IMR-90 (cell line): ENCODE measurements around the gene NPTX1. TPM values are rescaled to one million over a fixed set of nuclear protein-coding genes. Genes with fewer than 3 reads are reported as not detected.
A peak's percentile ranks its signal among the peaks of the same experiment; 100 is the strongest.

ENCODE experiments used
- ATAC-seq: fragments of 200-7000 bp; cut with Tn5 transposase; 2 replicates; pipeline ENCODE4 v1.9.1; 2020; ENCODE audit warnings: low read depth, mild to moderate bottlenecking, moderate library complexity
- BruUV-seq: library from RNA; stranded (reverse); fragments of 400-500 nt; replicated peaks from 2 replicates; lab custom pipeline; 2021; lab: Mats Ljungman, UMichigan
- CTCF ChIA-PET: fragments of 300-600 bp; formaldehyde crosslinking; extraction: SDS; loops from one replicate; lab custom pipeline; 2021; ENCODE audit warnings: antibody characterized with exemption; lab: Yijun Ruan, JAX
- POLR2A ChIA-PET: fragments of 300-600 bp; sonication (Branson Sonifier 250); formaldehyde crosslinking; loops from one replicate; lab custom pipeline; 2022; ENCODE audit warnings: antibody characterized with exemption; ENCODE audit not compliant: unreplicated experiment; lab: Charles Lee
- DNase-seq: peaks from one replicate; pipeline ENCODE4 v3.0.0; 2013
- H2AFZ ChIP-seq: replicated peaks from 2 replicates; pipeline ENCODE3; 2013; ENCODE audit warnings: low read length, mild to moderate bottlenecking; ENCODE audit not compliant: poor library complexity
- H2AK5ac ChIP-seq: 2 replicates; pipeline ENCODE4 v1.6.1; 2013; ENCODE audit warnings: low read depth, low read length, inconsistent platforms
- H2AK9ac ChIP-seq: replicated peaks from 2 replicates; pipeline ENCODE3; 2013; ENCODE audit warnings: mild to moderate bottlenecking, low read depth, low read length, moderate library complexity; ENCODE audit not compliant: poor library complexity
- H2BK120ac ChIP-seq: 2 replicates; pipeline ENCODE4 v1.6.1; 2013; ENCODE audit warnings: low read depth, low read length, inconsistent platforms
- H2BK15ac ChIP-seq: 3 replicates; pipeline ENCODE4 v1.6.1; 2013; ENCODE audit warnings: low read depth, low read length, inconsistent platforms
- H2BK20ac ChIP-seq: 2 replicates; pipeline ENCODE4 v1.6.1; 2013; ENCODE audit warnings: low read depth, mild to moderate bottlenecking, inconsistent platforms, low read length, moderate library complexity
- H2BK5ac ChIP-seq: 2 replicates; pipeline ENCODE4 v1.6.1; 2013; ENCODE audit warnings: mild to moderate bottlenecking, low read depth, low read length, inconsistent platforms; ENCODE audit not compliant: poor library complexity, severe bottlenecking
- H3K14ac ChIP-seq: replicated peaks from 2 replicates; pipeline ENCODE4 v1.6.1; 2013; ENCODE audit warnings: low read depth, low read length, inconsistent platforms
- H3K18ac ChIP-seq: 2 replicates; pipeline ENCODE4 v1.6.1; 2013; ENCODE audit warnings: low read depth, low read length, control low read depth
- H3K23ac ChIP-seq: 2 replicates; pipeline ENCODE4 v1.6.1; 2013; ENCODE audit warnings: low read depth, low read length, inconsistent platforms
- H3K27ac ChIP-seq: 2 replicates; pipeline ENCODE4 v1.5.1; 2013; ENCODE audit warnings: mild to moderate bottlenecking, control low read depth, low read length; ENCODE audit not compliant: insufficient read depth
- H3K27me3 ChIP-seq: 2 replicates; pipeline ENCODE4 v1.6.1; 2013; ENCODE audit warnings: low read length; ENCODE audit not compliant: control insufficient read depth, insufficient read depth
- H3K36me3 ChIP-seq: 2 replicates; pipeline ENCODE4 v1.6.1; 2013; ENCODE audit warnings: low read length, mixed read lengths; ENCODE audit not compliant: control insufficient read depth, insufficient read depth
- H3K4ac ChIP-seq: 2 replicates; pipeline ENCODE4 v1.6.1; 2013; ENCODE audit warnings: low read depth, low read length, inconsistent platforms
- H3K4me1 ChIP-seq: 2 replicates; pipeline ENCODE4 v1.6.1; 2013; ENCODE audit warnings: low read length, mixed read lengths; ENCODE audit not compliant: control insufficient read depth, insufficient read depth
- H3K4me2 ChIP-seq: 2 replicates; pipeline ENCODE4 v1.6.1; 2013; ENCODE audit warnings: low read depth, mild to moderate bottlenecking, control low read depth, low read length, moderate library complexity
- H3K4me3 ChIP-seq: 2 replicates; pipeline ENCODE4 v1.5.1; 2013; ENCODE audit warnings: low read depth, mild to moderate bottlenecking, control low read depth, low read length, moderate library complexity; ENCODE audit not compliant: insufficient read depth
- H3K56ac ChIP-seq: 2 replicates; pipeline ENCODE4 v1.6.1; 2013; ENCODE audit warnings: low read length, inconsistent platforms; ENCODE audit not compliant: insufficient read depth; ENCODE audit errors: extremely low read depth
- H3K79me1 ChIP-seq, 2 experiments: 2 replicates each; pipeline ENCODE4 v1.6.1; 2013; ENCODE audit warnings: low read length in 2 of 2, inconsistent platforms in 1 of 2, low read depth in 1 of 2
- H3K9ac ChIP-seq: 2 replicates; pipeline ENCODE4 v1.6.1; 2013; ENCODE audit warnings: low read depth, low read length, control low read depth
- H3K9me1 ChIP-seq: 2 replicates; pipeline ENCODE4 v1.6.1; 2013; ENCODE audit warnings: low read length, inconsistent platforms; ENCODE audit not compliant: insufficient read depth
- H3K9me3 ChIP-seq: 2 replicates; pipeline ENCODE4 v1.6.1; 2013; ENCODE audit warnings: low read length; ENCODE audit not compliant: control insufficient read depth, insufficient read depth
- H4K20me1 ChIP-seq: 2 replicates; pipeline ENCODE4 v1.6.1; 2013; ENCODE audit warnings: low read length, inconsistent platforms; ENCODE audit not compliant: insufficient read depth
- H4K5ac ChIP-seq: 2 replicates; pipeline ENCODE4 v1.6.1; 2013; ENCODE audit warnings: mild to moderate bottlenecking, low read depth, low read length, control low read depth
- H4K8ac ChIP-seq, 2 experiments: 2 replicates each; pipeline ENCODE4 v1.6.1; 2013; ENCODE audit warnings: low read depth in 2 of 2, low read length in 2 of 2, control low read depth in 1 of 2, inconsistent platforms in 1 of 2
- H4K91ac ChIP-seq: 2 replicates; pipeline ENCODE4 v1.6.1; 2013; ENCODE audit warnings: low read depth, low read length, inconsistent platforms; ENCODE audit not compliant: insufficient read depth
- BHLHE40 ChIP-seq: fragments of 150-350 bp; IDR thresholded peaks from 2 replicates; pipeline ENCODE4 v1.6.1; 2016; ENCODE audit warnings: mild to moderate bottlenecking, low read depth, low read length
- CEBPB ChIP-seq: IDR thresholded peaks from 2 replicates; pipeline ENCODE4 v1.6.1; 2012; ENCODE audit warnings: low read depth, low read length, improper control_type of control experiment
- CHD1 ChIP-seq: IDR thresholded peaks from 2 replicates; pipeline ENCODE4 v1.6.1; 2012; ENCODE audit warnings: low read depth, low read length, improper control_type of control experiment
- CTCF ChIP-seq: conservative IDR thresholded peaks from 2 replicates; pipeline ENCODE4 v1.5.1; 2012; ENCODE audit warnings: mild to moderate bottlenecking, low read depth, low read length, improper control_type of control experiment
- ELK1 ChIP-seq: fragments of 150-350 bp; IDR thresholded peaks from 2 replicates; pipeline ENCODE4 v1.6.1; 2016; ENCODE audit warnings: low read depth, mild to moderate bottlenecking, low read length, moderate library complexity, borderline replicate concordance
- FOS ChIP-seq: fragments of 150-350 bp; IDR thresholded peaks from 2 replicates; pipeline ENCODE4 v1.6.1; 2016; ENCODE audit warnings: low read depth, low read length
- MAFK ChIP-seq: IDR thresholded peaks from 2 replicates; pipeline ENCODE4 v1.6.1; 2012; ENCODE audit warnings: low read depth, low read length, improper control_type of control experiment
- MAZ ChIP-seq: IDR thresholded peaks from 2 replicates; pipeline ENCODE4 v1.6.1; 2012; ENCODE audit warnings: low read depth, mild to moderate bottlenecking, low read length, improper control_type of control experiment, moderate library complexity, borderline replicate concordance
- MXI1 ChIP-seq: IDR thresholded peaks from 2 replicates; pipeline ENCODE4 v1.6.1; 2012; ENCODE audit warnings: low read depth, mild to moderate bottlenecking, low read length, moderate library complexity, borderline replicate concordance
- NFE2L2 ChIP-seq: fragments of 150-350 bp; IDR thresholded peaks from 2 replicates; pipeline ENCODE4 v1.6.1; 2016; ENCODE audit warnings: low read depth, mild to moderate bottlenecking, low read length
- POLR2A ChIP-seq: IDR thresholded peaks from 2 replicates; pipeline ENCODE4 v1.6.1; 2012; ENCODE audit warnings: mild to moderate bottlenecking, low read depth, low read length
- RAD21 ChIP-seq: IDR thresholded peaks from 2 replicates; pipeline ENCODE4 v1.6.1; 2012; ENCODE audit warnings: low read length, improper control_type of control experiment
- RCOR1 ChIP-seq: IDR thresholded peaks from 2 replicates; pipeline ENCODE4 v1.6.1; 2012; ENCODE audit warnings: mild to moderate bottlenecking, low read length, improper control_type of control experiment; ENCODE audit not compliant: insufficient replicate concordance
- RFX5 ChIP-seq: IDR thresholded peaks from 2 replicates; pipeline ENCODE4 v1.8.0; 2012; ENCODE audit warnings: low read depth, mild to moderate bottlenecking, low read length, moderate library complexity
- SMC3 ChIP-seq: fragments of 150-350 bp; IDR thresholded peaks from 2 replicates; pipeline ENCODE4 v1.6.1; 2016; ENCODE audit warnings: low read depth, mild to moderate bottlenecking, antibody characterized with exemption, low read length, moderate library complexity
- USF2 ChIP-seq: fragments of 150-350 bp; IDR thresholded peaks from 2 replicates; pipeline ENCODE4 v1.6.1; 2017; ENCODE audit warnings: mild to moderate bottlenecking, antibody characterized with exemption, low read length, low read depth
- WGBS, 2 experiments: methylation state at CpG; one replicate each; pipeline versions ENCODE4 v1.1.5 to v1.1.7; 2013; ENCODE audit warnings: missing lambda C conversion rate in 2 of 2; ENCODE audit not compliant: insufficient read length in 1 of 2; ENCODE audit errors: extremely low coverage in 2 of 2; 5-methylcytosine and 5-hydroxymethylcytosine counted together
- dilution Hi-C: fragments of 300-500 bp; cut with HindIII; formaldehyde crosslinking; loops from one replicate; pipeline ENCODE4 v1.14.3; 2018; ENCODE audit warnings: low sequenced_read_pairs; ENCODE audit not compliant: unreplicated experiment
- in situ Hi-C: fragments of 300-500 bp; cut with MboI; formaldehyde crosslinking; loops from 3 replicates; pipeline ENCODE4 v1.14.3; 2019; ENCODE audit warnings: low sequenced_read_pairs, inconsistent platforms, mixed read lengths
- intact Hi-C: fragments of 100-400 bp; cut with micrococcal nuclease; formaldehyde crosslinking; loops from 2 replicates; pipeline ENCODE4 v1.10.0; 2022
- polyA plus RNA-seq, 3 experiments: library from polyadenylated mRNA; depleted of rRNA; stranded (reverse); fragments of >200 nt; gene quantifications; 2 replicates each; pipeline ENCODE4 v1.2.3, GENCODE V29; 2012; ENCODE audit warnings: low replicate concordance in 1 of 3
- total RNA-seq: library from RNA; depleted of rRNA; stranded (reverse); fragments of >200 nt; gene quantifications from 2 replicates; pipeline ENCODE4 v1.2.3, GENCODE V29; 2012

Gene NPTX1
- total and polyA plus RNA-seq, 2 of the 4 experiments (the other 2 are of a cell fraction): 20.8 to 39.5 TPM

- POLR2A ChIA-PET: no interaction called here
- H3K9me3 ChIP-seq: no peaks in the 10 kb centered on the region
- H3K14ac ChIP-seq: no peak overlapping the region
- no peak overlapping the region for H3K9ac ChIP-seq
- in situ Hi-C loops (no loop called here), intact Hi-C loops (no loop called here), dilution Hi-C loops (no loop called here)
- no peak overlapping the region for H3K23ac ChIP-seq
- H3K36me3 ChIP-seq: no peaks in the 10 kb centered on the region
- H3K9me1 ChIP-seq: no peaks in the 10 kb centered on the region
- TF ChIP-seq CEBPB: no peak
- no peak for TF ChIP-seq MXI1
- no peak for TF ChIP-seq SMC3
- TF ChIP-seq USF2: no peak
- TF ChIP-seq FOS: no peak
- no peak for TF ChIP-seq RFX5
- no peak for TF ChIP-seq CTCF
- TF ChIP-seq RAD21: no peak
- TF ChIP-seq ELK1: no peak
- TF ChIP-seq NFE2L2: no peak
- no peak for TF ChIP-seq CHD1
- TF ChIP-seq POLR2A: no peak
- no peak for TF ChIP-seq MAFK
- no peak for TF ChIP-seq BHLHE40
- TF ChIP-seq MAZ: no peak
- TF ChIP-seq RCOR1: no peak
- H3K79me1 ChIP-seq: no peaks in the 10 kb centered on the region
- no peak overlapping the region for H2BK20ac ChIP-seq
- H3K4ac ChIP-seq: no peak overlapping the region
- no peak overlapping the region for H2BK120ac ChIP-seq
- H4K8ac ChIP-seq: no peak overlapping the region
- peak overlapping the region; percentile 28 for H2AK9ac ChIP-seq
- no peak overlapping the region for H3K18ac ChIP-seq
- H3K4me2 ChIP-seq: no peak overlapping the region
- no peak overlapping the region for H3K56ac ChIP-seq
- no peak overlapping the region for H2BK5ac ChIP-seq
- H2AFZ ChIP-seq: no peak overlapping the region
- no peak overlapping the region for H3K4me3 ChIP-seq
- BruUV-seq: no TSS peak
- DNase-seq (no peak), ATAC-seq (no peak)
- no peak overlapping the region for H2AK5ac ChIP-seq
- CTCF ChIA-PET: no interaction called here
- H3K4me1 ChIP-seq: peaks cover 4% of the 10 kb centered on the region
- H3K27me3 ChIP-seq: peaks cover 11% of the 10 kb centered on the region; the same call in 1 of the 2 replicates
- no peaks in the 10 kb centered on the region; the same call in none of the 2 replicates for H4K20me1 ChIP-seq
- no peak overlapping the region for H4K91ac ChIP-seq
- H3K27ac ChIP-seq: no peak overlapping the region
- no peak overlapping the region for H4K5ac ChIP-seq
- 94% methylated on average over 3 of the region's 14 CpGs; no CpG with 5 or more reads in 1 of the 2 experiments for WGBS, 2 experiments
- H2BK15ac ChIP-seq: no peak overlapping the region
Observed at GRCh38 chr17:80441598-80442322, 34.6 kb downstream of the NPTX1 start.
